NCI-H146 (cell line): ENCODE results near the gene SPINDOC.
A peak's percentile ranks its signal among the peaks of the same experiment; 100 is the strongest.
"Not testable (repeated sequence)": the region's sequence is repeated elsewhere in the genome, so short reads cannot be mapped to it uniquely, and the experiment has no call there.

Experiments
- DNase-seq: peaks from one replicate; lab custom pipeline; 2025; lab: John Stamatoyannopoulos, UW

SPINDOC gene, protein sequence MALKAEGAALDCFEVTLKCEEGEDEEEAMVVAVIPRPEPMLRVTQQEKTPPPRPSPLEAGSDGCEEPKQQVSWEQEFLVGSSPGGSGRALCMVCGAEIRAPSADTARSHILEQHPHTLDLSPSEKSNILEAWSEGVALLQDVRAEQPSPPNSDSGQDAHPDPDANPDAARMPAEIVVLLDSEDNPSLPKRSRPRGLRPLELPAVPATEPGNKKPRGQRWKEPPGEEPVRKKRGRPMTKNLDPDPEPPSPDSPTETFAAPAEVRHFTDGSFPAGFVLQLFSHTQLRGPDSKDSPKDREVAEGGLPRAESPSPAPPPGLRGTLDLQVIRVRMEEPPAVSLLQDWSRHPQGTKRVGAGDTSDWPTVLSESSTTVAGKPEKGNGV

DNA sequence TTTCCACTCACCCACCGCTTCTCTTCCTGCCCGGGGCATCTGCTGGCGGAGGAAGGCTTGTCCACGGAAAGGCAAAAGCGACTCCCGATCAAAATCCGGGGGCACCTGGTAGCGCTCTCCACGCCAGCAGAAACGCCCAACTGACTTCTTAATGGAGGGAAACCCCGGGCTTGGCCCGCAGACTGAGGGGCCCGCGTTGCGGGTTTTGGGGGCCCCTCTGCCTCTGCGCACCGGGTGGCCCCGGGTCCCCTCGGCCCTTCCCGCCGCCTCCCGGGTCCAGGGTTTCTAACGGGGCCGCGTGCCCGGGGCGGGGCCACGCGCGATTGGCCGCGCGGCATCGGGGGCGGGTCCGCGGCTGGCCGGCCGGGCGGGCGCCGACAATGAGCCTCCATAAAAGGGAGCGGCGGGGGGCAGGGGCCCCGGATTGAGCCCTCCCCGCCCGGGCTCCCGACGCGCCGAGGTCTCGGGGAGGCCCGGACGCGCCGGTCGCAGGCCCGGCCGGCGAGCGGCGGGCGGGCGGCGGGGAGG is at the start of gene SPINDOC:
TSS of gene SPINDOC (plus strand) at position 422 of the 528 bp plus-strand sequence. CDS start 231 bp downstream, outside the sequence.
- DNase-seq: peak; percentile 80

DNA sequence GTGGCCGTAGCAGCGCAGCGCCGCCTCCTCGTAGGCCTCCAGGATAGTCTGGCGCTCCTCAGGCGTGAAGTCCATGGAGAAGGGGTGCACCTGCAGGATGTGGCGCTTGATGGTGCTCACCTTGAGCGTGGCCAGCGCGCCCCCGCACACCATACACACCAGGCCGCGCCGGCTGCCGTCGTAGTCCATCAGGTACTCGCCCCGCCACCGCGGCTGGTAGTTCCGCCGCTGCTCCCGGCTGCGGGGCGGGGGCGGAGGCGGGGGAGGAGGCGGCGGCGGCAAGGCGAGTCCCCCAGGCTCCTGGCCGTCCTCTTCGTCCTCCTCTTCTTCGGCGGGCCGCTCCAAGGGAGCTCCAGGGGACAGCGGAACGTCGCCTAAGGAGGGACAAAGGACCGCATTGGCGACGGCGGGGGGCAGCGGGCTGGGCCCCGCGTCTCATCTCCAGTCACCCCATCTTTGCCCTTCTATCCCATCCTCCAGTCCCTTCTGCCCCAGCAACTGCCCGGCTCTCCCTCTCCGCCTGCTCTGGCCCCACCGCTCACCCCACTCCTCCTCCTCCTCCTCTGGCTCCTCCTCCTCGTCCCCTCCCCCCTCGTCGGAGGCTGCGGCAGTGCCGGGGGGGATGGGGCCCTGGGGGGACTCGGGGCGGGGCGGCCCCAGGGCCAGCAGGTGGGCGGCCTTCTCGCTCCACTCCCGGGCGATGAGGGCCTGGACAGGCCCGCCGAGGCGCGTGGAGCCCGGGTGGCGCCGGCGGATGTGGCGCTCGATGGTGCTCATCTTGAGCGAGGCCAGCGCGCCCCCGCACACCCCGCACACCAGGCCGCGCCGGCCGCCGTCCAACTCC is 49.5 kb upstream of the SPINDOC start:
- no peak for DNase-seq

DNA sequence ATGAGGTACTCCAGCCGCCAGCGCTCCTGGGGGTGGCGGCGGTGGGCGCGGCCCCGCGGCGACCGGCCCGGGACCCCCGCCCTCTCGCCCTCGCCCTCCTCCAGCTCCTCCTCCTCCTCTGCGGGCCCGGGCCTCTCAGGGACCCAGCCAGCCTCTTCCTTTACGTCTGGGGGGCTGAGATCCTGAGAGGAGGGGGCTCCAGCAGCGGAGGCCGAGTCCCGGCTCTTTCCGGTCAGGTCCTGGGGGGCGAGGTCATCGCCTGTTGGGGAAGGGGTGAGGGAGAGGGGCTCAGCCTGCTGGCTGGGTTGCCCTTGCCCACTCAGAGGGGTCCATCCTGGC is 48.9 kb upstream of the SPINDOC start:
- no peak for DNase-seq

DNA sequence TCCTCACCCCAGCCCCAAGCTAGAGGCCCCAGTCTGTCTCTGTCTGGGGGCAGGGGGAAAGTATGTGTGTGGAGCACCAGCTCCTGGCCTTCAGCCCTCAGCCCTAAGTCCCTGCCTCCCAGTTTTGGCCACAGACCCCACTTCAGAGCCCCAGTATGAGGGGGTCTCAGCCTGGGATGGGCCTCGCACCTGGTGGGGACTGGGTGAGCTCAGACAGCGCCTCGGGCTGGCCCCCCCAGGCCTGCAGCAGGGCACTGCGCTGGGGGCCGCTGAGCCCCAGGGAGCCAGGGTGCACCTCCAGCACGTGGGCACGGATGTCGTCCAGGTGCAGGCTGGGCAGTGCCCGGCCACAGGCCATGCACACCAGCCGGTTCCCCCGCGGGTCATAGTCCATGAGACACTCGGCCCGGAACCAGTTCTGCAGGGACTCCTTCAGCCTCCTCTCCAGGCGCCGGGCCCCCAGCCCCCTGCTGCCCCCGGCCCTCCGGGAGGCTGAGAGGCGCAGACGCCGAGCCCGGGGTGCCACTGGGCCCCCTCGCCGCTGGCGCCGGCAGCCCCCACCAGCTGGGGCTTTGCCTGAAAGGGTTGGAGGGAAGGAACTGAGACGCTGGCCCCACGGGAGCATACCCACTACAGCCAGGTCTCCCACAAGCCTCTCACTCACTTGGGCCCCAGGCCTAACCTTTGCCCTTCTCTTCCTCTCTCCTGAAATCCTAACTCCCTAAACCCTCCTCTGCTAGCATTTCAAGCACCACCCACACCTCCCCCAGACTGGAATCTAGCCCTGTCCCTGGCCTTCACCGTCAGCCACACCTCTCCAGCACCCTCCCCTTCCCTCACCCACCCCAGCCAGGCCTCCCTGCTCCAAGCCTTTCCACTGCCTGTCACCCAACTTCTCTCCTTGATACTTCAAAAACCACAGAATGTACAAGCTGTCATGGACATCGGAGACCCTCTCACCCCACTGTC is 48.3 kb upstream of the SPINDOC start:
- DNase-seq: no peak

DNA sequence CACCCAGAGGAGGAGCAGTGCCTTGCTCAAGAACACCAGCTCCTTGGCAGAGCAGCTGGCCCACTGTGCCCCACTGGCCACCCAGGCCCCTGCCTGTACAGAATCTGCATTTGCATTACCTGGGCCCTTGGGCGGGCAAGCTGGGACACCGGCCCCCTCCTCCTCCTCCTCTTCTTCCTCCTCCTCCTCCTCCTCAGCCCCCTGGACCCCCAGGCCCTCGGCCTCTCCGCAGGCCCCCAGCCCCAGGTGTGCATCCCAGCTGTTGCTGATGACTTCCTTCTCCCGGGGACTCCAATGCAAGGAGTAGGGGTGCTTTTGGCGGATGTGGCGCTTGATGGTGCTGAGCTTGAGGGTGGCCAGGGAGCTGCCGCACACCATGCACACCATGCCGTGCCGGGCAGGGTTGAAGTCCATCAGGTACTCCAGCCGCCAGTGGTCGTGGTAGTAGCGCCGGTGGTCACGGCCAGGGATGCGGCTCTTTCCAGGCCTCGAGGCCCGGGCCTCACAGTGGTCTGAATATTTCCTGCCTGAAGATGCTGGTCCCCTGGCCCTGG is 47.5 kb upstream of the SPINDOC start:
- no peak for DNase-seq

DNA sequence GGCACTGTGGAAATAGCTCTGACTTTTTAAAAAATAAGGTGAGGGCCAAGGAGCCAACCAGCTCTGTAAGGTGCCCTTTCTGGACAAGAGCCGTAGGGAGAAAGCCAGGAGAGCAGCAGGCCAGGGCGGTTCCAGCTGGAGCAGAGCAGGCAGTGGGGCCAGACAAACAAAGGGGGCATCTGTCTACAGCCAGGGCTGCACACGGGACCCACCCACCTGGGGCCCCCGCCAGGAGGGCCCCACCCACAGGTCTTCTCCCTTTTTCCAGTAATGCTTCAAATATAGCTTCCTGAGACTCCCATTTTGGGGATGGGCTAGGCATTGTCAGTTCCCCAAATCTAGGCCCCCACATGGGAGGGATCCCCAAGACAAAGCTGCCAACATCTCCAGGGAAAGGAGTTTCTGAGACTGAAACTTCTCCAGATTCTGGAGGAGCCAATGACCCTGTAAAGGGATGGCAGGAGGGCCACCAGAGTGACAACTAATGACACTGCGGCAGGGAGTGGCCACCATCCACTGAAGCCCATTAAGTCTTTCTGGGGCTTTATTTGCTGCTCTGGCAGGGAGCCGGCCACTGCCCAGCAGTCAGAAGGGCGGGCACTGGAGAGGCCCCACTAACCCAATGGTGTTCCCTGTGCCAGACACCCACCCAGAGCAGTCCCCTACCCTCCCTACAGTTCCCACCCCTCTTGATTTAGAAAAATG is 46.6 kb upstream of the SPINDOC start:
- DNase-seq: peak; percentile 39

DNA sequence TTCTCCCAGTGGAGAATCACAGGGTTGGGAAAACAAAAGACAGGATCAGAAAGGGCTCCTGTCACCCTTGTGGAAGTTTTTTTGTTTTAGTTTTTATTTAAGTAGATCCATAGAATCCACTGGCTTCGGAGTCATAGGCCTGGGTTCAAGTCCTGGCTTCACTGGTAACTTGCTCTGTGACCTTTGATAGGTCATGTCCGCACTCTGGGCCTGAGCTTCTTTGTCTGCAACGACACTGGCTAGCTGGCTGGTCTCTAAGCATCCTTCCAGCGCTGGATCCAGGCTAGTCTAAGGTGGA is 46.0 kb upstream of the SPINDOC start:
- no peak for DNase-seq

DNA sequence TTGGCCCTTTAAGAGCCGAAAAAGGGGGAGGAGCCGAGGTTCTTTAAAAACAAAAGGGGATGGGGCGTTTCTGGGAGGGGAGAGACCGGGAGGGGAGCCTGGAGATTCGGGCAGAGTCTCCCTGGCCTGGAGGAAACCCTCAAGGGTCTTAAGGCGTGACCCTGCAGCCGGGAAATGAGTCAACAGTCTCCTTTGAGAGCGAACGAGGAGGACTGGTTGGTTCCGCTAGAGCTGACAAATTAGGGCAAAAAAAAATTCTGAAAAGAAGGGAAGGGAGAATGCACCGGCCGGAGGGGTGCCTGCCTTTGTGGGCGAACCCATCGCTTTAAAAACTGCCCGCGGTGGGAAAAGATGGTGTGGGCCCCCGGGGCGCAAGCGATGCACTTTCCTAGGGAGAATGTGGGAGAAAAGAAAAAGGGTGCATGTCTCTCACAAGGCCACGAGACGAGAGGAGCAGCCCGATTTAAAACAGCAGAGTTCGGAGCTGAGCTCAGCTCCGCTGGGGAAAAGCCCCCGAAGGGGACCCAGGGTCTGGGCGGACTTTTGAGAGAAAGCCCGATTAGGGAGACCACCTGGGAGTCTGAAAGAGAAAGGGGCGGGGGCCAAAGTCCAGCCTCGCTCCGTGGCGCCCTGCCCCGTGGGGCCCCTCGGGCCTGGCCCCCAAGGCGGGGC is 45.6 kb upstream of the SPINDOC start:
- DNase-seq: peak; percentile 77

DNA sequence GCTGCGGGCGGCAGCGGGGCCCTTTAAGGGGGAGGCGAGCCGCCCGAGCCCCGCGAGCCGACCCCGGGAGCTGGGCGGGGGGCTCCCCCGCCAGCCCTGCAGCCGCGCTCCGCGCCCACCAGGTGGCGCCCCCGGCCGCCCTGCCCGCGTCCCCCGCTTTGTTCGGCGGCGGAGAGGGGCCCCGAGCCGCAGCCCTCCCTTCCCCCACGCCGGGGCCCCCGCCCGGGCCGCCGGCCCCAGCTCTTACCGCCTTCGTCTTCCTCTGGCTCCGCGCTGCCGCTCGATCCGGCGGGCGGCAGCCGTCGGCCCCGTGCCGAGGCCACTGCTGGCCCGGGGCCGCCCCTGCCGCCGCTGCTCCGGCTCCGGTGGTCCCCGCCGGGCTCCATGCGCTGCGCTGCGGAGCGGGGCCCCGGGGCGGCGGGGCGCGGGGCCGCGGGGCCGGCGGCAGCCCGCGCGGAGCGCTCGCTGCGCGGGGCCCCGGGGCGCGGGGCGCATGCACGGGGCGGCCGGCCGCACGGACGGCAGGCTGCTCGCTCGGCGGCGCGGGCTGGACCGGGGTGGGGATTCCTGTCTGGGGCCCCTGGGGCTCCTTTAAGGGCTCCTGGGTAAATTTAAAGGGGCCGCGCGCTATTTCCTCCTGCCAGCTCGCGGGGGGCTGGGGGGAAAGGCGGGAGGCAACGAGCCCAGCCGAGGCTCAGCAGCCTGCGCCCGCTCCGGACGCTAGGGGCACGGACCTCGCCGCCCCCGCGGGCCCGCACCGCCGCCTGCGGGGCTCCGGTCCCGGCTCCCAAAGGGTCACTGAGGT is 44.8 kb upstream of the SPINDOC start, which contains the start of gene ZFTA:
TSS of gene ZFTA (minus strand) at position 539 of the 805 bp plus-strand sequence. CDS start at position 386, 153 bp downstream.
- peak; percentile 76 for DNase-seq

DNA sequence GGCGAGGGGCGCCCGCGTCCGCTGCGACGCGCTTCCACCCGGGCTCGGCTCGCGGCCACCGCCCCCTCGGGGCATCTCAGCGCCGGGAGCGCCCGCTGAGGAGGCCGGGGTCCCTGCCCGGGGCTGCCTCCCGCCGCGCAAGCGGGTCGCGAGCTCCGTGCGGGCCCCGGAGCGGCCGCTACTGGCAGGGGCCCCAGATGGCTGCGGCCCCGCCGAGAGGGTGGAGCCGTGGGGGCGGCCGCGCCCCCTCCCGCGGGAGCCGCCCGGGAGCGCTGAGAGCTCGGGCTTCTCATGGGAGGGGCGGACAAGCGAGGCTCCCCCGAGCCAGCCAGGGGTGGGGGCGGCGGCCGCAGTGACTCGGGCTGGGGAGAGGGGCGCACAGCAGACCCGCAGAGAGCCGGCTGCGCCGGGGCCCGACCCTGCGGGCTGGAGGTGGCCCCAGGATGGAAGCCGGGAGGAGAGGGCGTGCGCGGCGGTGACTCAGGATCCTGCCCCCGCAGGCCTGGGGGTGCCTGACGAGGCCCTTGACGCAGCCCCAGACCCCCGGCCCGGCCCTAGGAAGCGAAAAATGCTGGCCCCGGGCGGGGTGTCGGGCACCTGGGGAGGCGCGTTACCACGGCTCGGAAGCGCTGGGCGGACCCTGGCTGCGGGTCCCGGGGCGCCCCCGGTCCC is 44.1 kb upstream of the SPINDOC start:
- DNase-seq: peak; percentile 74

DNA sequence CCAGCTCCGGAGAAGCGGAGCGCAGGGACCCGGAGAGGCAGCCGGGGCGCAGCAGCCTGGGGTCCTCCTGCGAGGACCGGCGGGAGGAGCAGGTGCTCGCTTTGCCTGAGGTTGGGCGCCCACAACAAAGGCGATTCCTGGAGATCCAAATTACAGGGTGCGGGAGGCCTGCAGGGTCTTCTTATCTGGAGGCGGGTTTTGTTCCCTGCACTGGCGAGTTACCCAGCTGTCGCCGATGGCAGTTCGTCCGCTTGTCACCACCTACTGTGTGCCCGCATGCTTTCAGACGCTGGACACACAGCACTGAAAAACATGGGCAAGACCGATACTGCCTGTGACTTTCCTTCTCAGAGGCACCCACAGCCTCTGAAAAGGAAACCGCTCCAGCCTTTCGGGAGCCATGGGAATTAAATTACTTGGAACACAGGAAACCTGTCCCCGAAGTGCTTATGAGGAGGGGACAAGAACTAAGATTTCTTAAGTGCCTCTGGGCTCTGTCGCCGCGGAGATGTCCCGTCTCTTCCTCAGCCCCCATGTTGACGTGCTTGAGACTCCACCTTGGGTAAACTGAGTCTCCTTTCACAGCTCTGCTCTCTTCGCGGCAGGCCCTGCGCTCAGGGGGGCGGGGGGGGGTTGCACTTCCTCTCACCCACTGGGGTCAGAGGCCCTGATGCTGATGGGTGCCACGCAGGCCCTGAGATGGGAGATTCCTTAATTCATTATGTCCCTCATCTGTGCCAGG is 43.4 kb upstream of the SPINDOC start:
- DNase-seq: peak; percentile 91

DNA sequence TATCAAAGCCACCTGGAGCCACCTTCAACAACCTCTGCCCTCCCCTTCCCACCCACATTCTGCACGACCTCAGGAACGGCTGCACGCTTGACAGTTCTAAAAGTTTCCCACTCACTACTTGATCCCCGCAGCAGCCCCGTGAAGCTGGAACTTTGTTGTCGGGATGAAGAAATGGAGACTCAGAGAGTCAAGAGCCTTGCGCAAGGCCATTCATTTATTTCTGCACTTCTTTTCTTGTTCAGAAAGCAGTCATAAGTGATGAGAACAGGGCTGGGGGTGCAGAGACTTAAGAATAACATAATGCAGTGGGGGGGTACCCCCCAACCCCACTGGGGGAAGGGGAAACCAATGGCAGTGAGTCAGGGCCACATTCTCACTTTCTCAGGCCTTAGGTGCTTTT is 42.5 kb upstream of the SPINDOC start:
- DNase-seq: no peak

DNA sequence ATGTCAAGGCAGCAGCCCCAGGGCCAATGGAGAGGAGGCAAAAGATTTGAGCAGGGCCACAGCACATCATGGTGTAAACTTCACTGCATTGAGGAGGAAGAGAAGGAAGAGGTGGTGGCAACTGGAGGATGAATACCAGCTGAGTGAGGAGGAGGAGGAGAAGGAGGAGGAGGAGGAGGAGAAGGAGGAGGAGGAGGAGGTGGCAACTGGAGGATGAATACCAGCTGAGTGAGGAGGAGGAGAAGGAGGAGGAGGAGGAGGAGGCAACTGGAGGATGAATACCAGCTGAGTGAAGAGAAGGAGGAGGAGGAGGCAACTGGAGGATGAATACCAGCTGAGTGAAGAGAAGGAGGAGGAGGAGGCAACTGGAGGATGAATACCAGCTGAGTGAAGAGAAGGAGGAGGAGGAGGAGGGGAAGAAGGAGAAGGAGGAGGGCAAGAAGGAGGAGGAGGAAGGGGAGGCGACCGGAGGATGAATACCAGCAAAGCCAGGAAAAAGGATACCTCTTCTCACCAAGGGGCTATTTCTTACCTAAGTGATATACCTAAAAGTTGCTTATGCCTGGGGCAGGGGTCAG is 41.4 kb upstream of the SPINDOC start:
- not testable (repeated sequence) for DNase-seq

DNA sequence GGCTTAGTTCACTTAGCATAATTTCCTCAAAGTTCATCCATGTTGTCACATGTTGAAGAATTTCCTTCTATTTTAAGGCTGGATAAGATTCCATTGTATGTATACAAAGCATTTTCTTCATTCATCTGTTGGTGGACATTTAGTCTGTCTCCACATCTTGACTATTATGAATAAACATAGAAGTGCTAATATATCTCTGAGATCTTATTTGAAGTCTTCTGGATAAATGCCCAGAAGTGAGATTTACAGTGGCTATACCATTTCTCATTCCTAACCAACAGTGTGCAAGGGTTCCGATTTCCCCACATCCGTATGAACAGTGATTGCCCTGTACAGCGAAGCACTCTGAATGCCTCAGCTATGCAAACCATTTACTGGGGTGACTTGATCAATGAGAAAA is 38.1 kb upstream of the SPINDOC start:
- DNase-seq: no peak

DNA sequence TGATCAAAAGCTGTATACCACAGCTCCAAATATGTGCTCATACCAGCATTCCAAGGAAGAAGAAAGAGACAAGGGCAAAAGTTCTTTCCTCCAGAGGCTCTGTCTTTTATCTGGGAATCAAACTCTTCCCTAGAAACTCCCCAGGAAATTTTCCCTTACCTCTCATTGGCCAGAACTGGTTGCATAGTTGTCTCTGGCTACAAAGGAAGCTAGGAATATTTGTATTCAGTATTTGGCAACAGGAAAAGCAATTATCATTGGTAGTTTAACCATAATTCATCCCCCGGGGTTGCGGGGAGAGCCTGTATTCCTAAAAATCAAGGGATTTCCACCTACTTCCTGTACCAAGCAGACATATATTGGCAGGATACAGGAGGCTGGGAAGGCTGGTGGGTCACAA is 34.2 kb upstream of the SPINDOC start:
- no peak for DNase-seq

DNA sequence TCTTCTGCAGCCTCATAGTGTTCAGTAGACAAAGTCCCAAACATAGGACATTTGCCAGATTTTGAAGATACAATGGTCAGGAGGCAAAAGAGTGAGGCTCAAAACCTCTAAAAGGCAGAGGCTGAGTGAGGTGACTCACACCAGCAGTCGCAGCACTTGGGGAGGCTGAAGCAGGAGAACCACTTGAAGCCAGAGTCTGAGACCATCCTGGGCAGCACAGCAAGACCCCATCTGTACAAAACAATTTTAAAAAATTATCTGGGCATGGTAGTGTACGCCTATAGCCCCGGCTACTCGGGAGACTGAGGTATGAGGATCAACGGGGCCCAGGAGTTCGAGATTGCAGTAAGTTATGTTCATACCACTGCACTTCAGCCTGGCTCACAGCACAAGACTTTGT is 30.5 kb upstream of the SPINDOC start:
- DNase-seq: no peak

DNA sequence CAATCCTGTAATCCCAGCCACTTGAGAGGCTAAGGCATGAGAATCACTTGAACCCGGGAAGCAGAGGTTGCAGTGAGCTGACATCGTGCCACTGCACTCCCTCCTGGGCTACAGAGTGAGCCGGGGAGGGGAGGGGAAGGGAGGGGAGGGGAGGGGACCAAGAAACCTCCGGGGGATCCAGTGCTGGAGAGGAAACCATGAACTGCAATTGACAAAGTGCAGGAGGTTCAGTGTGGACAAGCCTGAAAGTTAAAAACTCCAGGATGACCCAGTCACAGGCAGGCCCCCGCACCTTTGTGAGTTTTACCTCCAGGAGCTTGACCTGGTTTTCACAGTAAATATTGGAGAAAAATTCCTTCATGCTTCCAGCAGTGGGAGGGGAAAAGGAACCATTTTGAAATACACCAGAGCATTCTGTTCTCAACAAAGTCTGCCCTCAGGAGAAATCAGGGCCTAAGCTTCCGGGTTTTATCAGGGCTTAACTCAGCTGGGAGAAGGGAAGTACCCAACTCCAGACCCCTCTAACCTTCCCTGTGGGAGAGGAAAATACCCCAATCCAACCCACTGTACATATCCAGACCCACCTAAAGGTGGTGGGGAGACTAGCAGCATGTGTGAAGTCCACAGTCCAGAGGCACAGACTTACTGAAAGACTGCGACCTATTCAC is 29.2 kb upstream of the SPINDOC start:
- no peak for DNase-seq
